CD4-positive, alpha-beta T cell treated with Interferon alpha-2 for 1 hour (primary cell): ENCODE data around the gene DCAF11.

Experiments
- DNase-seq, 2 donors: peaks; one replicate each; pipeline ENCODE4 v3.0.0-alpha.2; 2020 to 2022

Gene DCAF11

GRCh38 chr14:24122898-24123297 lies 8.3 kb downstream of the DCAF11 start:
- no peak for DNase-seq

- DNase-seq, result no peak
These were observed 9.1 kb downstream of the DCAF11 start for GRCh38 chr14:24123424-24124417.

GRCh38 chr14:24126939-24127338 lies 12.4 kb downstream of the DCAF11 start:
- DNase-seq, result no peak

DNA sequence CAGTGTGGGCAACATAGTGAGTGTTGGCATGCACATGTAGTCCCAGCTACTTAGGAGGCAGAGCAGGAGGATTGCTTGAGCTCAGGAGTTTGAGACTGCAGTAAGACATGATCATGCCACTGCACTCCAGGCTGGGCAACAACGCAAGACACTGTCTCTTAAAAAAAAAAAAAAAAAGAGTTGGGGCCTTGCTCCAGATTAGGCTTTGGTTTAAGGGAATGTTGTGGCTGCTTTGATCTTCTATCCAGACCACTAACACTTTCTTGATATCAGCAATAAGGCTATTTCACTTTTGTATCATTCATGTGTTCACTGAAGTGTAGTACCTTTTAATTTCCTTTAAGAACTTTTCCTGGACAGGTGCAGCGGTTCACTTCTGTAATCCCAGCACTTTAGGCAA lies 13.1 kb downstream of the DCAF11 start:
- no peak for DNase-seq

DNA sequence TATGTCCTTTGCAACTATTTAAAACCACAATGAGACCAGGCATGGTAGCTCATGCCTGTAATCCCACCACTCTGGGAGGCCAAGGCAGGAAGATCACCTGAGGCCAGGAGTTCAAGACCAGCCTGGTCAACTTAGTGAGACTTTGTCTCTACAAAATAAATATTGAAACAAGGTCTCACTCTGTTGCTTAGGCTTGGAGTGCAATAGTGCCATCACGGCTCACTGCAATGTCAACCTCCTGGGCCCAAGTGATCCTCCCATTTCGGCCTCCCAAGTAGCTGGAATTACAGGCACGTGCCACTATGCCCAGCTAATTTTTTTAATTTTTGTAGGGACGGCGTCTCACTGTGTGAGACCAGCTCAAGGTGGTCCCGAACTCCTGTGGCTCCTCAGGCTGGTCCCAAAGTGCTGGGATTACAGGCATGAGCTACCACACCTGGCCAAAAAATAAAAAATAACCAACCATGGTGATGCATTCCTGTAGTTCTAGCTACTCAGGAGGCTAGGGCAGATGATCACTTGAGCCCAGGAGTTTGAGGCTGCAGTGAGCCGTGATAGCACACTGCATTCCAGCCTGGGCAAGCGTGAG lies 14.9 kb downstream of the DCAF11 start:
- DNase-seq, result no peak

DNA sequence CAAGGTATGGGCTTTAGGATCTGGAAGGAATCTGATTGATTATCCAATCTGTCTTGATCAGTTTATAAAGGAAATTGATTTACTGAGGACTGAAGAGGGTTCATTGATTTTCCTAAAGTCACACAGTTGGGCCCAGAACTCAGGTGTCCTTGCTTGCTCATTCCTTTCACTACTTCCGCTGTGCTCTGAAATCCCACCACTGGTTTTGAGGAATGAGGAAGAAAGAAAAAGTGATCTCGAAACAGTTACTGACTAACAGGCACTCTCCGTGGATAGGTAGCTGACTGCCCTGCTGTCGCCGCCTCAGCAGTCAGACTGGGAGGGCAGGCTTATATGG lies 15.8 kb downstream of the DCAF11 start, which contains the start of gene FITM1:
TSS of gene FITM1 (plus strand) at position 280 of the 337 bp plus-strand sequence. CDS start 905 bp downstream, outside the sequence.
- no peak for DNase-seq

- DNase-seq, result no peak
These were observed 16.4 kb downstream of the DCAF11 start for GRCh38 chr14:24130717-24131548.

- DNase-seq, result no peak
These were observed 17.0 kb downstream of the DCAF11 start for GRCh38 chr14:24131549-24131966.

GRCh38 chr14:24132061-24132685 lies 17.6 kb downstream of the DCAF11 start:
- DNase-seq, result peak in 1 of 2 donors; percentile 33

- no peak for DNase-seq
These were observed 18.4 kb downstream of the DCAF11 start for GRCh38 chr14:24132976-24133375.

GRCh38 chr14:24133735-24134134 lies 19.2 kb downstream of the DCAF11 start:
- no peak for DNase-seq

- DNase-seq, result no peak
These were observed 20.9 kb downstream of the DCAF11 start for GRCh38 chr14:24135584-24135833.

DNA sequence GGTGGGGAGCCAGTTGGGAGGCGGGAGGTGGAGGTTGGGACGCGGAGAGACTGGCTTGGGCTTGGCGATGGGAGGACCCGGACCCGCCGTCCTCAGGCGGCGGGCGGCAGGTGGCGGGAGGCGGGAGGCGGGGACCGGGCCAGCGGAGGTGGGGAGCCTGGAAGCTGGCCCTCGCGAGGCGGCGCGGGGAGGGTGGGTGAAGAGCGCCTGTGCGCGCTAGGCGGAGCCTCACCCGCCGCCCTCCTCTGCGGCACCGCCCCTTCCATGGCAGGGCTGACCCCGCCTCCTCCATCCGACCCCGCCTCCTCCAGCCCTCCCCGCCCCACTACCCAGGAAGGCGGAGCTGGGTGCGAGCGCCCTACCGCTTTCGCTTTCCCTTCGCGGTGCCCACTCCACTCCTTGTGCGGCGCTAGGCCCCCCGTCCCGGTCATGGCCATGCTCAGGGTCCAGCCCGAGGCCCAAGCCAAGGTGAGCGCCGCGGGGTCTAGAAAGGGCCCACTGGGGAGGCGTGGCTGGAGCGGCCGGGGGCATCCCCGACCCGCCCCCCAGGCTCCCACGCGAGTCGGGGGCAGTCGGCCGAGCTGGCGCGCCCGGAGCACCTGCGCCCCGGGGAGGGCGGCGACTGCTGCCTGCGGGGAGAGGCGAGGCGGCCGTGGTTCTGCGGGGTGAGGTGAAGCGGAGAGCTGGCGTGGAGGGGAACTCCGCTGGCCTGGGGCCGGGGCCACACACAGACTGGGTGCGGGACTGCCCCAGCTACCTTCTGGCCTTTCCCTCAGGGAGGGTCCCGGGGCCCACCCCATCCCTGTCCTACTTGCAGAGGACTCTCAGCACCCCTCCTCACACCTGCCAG lies 21.5 kb downstream of the DCAF11 start, which contains the start of gene PSME1:
TSS of gene PSME1 (plus strand) at position 361 of the 850 bp plus-strand sequence. CDS start at position 430, 69 bp downstream.
- DNase-seq, result peak; percentile 91 to 96

DNA sequence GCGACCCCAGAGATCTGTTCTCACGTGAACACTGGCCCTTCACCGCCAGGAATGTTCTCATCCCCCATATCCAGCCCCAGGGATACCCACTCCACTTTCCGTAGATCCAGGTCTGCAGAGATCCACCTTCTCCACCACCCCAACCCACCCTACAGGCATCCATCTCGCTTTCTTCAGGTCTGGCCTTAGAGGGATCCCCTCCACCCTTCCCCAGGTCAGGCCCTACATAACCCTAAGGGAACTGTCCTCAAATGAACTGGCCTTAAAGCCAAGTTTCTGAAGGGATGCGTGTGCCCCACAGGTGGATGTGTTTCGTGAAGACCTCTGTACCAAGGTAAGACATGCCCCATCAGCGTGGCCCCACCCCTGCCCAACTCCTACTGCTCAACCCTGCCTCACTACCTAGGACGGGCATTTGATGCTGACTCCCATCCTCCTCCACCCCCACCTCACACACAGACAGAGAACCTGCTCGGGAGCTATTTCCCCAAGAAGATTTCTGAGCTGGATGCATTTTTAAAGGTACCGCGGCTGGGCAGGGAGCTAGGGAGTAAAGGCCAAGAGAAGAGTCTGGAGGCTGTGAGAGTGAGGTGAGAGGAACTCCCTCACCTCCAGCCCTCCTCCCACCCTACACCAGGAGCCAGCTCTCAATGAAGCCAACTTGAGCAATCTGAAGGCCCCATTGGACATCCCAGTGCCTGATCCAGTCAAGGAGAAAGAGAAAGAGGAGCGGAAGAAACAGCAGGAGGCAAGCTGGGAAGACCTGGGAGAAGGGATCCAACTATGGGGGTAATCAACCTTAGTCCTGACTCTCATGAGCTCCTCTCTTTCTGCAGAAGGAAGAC lies 22.3 kb downstream of the DCAF11 start:
- no peak for DNase-seq

DNA sequence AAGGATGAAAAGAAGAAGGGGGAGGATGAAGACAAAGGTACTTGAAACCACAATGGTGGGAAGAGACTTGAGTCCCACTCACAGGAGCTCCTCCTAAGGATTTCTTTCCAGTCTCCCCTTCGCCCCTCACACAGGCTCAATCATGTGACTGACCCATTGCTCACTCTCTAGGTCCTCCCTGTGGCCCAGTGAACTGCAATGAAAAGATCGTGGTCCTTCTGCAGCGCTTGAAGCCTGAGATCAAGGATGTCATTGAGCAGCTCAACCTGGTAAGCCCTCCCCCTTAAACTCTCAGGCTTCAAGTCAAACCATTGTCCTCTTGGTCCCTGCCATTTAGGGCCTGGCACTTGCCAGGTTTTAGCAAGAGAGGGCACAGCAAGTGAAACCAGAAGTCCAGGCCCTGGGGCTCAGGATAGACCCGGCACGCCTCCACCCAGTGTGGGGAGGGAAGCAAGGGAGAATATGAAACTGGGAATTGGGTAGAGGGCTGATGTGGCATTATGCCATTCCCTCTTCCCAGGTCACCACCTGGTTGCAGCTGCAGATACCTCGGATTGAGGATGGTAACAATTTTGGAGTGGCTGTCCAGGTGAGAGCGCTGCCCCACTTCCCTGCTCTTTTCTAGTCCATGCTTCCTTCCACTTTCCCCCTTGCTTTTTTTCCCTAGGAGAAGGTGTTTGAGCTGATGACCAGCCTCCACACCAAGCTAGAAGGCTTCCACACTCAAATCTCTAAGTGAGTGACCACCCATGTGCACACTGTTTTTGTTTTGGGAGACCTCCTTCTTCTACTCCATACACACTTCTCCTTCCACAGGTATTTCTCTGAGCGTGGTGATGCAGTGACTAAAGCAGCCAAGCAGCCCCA lies 23.2 kb downstream of the DCAF11 start:
- DNase-seq, result no peak

GRCh38 chr14:24138396-24139271 lies 24.1 kb downstream of the DCAF11 start:
- DNase-seq, result no peak

- peak in 1 of 2 donors; percentile 30 for DNase-seq
These were observed 24.8 kb downstream of the DCAF11 start for GRCh38 chr14:24139272-24139934.
